ENCODE measurements around the gene RUFY4. TPM values are rescaled to one million over a fixed set of nuclear protein-coding genes. Genes with fewer than 3 reads are reported as not detected.
"Not testable (repeated sequence)": the region's sequence is repeated elsewhere in the genome, so short reads cannot be mapped to it uniquely, and the experiment has no call there.

RUFY4 gene
- total RNA-seq, 1 donor from 2014 or later, result 0.36 TPM

- intact Hi-C loops (cut with DNase I); DNase-seq (ENCODE audit: low spot score); ATAC-seq: not testable (repeated sequence)
Observed at GRCh38 chr2:218044599-218044998, 24.5 kb upstream of the RUFY4 start.

GRCh38 chr2:218046238-218046637 lies 22.8 kb upstream of the RUFY4 start:
- ATAC-seq (peak; percentile 62), DNase-seq (ENCODE audit: low spot score) (no peak)

GRCh38 chr2:218047536-218048225 lies 21.4 kb upstream of the RUFY4 start:
- ATAC-seq, result no peak
- intact Hi-C loops (cut with DNase I), result no loop called here
- no peak for DNase-seq (ENCODE audit: low spot score)

More at GRCh38 chr2:218046238-218046637, 22.8 kb upstream of the RUFY4 start:
- intact Hi-C loops (cut with DNase I), result no loop called here

GRCh38 chr2:218051903-218052302 lies 17.1 kb upstream of the RUFY4 start:
- ATAC-seq, result no peak
- intact Hi-C loops (cut with DNase I), result no loop called here

GRCh38 chr2:218059289-218059688 lies 9.8 kb upstream of the RUFY4 start:
- no peak for DNase-seq (ENCODE audit: low spot score)
- intact Hi-C loops (cut with DNase I), result no loop called here
- ATAC-seq, result no peak

More at GRCh38 chr2:218051903-218052302, 17.1 kb upstream of the RUFY4 start:
- no peak for DNase-seq (ENCODE audit: low spot score)

GRCh38 chr2:218060118-218060517 lies 8.9 kb upstream of the RUFY4 start:
- intact Hi-C loops (cut with DNase I), result no loop called here
- ATAC-seq, result no peak
- DNase-seq (ENCODE audit: low spot score), result no peak

GRCh38 chr2:218060950-218061660 lies 7.9 kb upstream of the RUFY4 start:
- intact Hi-C loops (cut with DNase I), result no loop called here
- ATAC-seq (no peak), DNase-seq (ENCODE audit: low spot score) (no peak)

- no peak for DNase-seq (ENCODE audit: low spot score)
- ATAC-seq, result no peak
- intact Hi-C loops (cut with DNase I), result no loop called here
Observed at GRCh38 chr2:218063486-218063885, 5.6 kb upstream of the RUFY4 start.

- intact Hi-C loops (cut with DNase I), result no loop called here
- ATAC-seq, result no peak
- DNase-seq (ENCODE audit: low spot score), result no peak
Observed at GRCh38 chr2:218063896-218064295, 5.2 kb upstream of the RUFY4 start.

- ATAC-seq (no peak), DNase-seq (ENCODE audit: low spot score) (no peak)
- intact Hi-C loops (cut with DNase I), result no loop called here
Observed at GRCh38 chr2:218065239-218066006, 3.6 kb upstream of the RUFY4 start.

- DNase-seq (ENCODE audit: low spot score) (no peak), ATAC-seq (no peak)
- intact Hi-C loops (cut with DNase I), result no loop called here
Observed at GRCh38 chr2:218066926-218067515, 2.0 kb upstream of the RUFY4 start.

- intact Hi-C loops (cut with DNase I), result no loop called here
- DNase-seq (ENCODE audit: low spot score) (no peak), ATAC-seq (no peak)
Observed at GRCh38 chr2:218067523-218067922, 1.5 kb upstream of the RUFY4 start.

- intact Hi-C loops (cut with DNase I), result loop anchor here (2.0 to 10.0 kb wide), 2 partner anchors 285 to 1175 kb away; partner anchors contain the start of genes GLB1L and STK16
- DNase-seq (ENCODE audit: low spot score) (no peak), ATAC-seq (no peak)
Observed at GRCh38 chr2:218069606-218070300, 700 bp downstream of the RUFY4 start.

- DNase-seq (ENCODE audit: low spot score) (no peak), ATAC-seq (no peak)
- intact Hi-C loops (cut with DNase I), result loop anchor here (2.0 to 10.0 kb wide), 2 partner anchors 286 to 1174 kb away; partner anchors contain the start of genes GLB1L and STK16
Observed at GRCh38 chr2:218070587-218070986, 1.5 kb downstream of the RUFY4 start.

GRCh38 chr2:218071218-218071937 lies 2.3 kb downstream of the RUFY4 start:
- intact Hi-C loops (cut with DNase I), result loop anchor here (2.0 to 10.0 kb wide), 2 partner anchors 287 to 1173 kb away; partner anchors contain the start of genes GLB1L and STK16
- DNase-seq (ENCODE audit: low spot score) (no peak), ATAC-seq (no peak)

- intact Hi-C loops (cut with DNase I), result loop anchor here (10.0 kb wide), 1 partner anchor 1173 kb away; the partner anchor contains the start of genes GLB1L and STK16
- DNase-seq (ENCODE audit: low spot score) (no peak), ATAC-seq (no peak)
Observed at GRCh38 chr2:218072002-218072401, 2.9 kb downstream of the RUFY4 start.

GRCh38 chr2:218072478-218073024 lies 3.5 kb downstream of the RUFY4 start:
- no peak for DNase-seq (ENCODE audit: low spot score)
- ATAC-seq, result no peak
- intact Hi-C loops (cut with DNase I), result loop anchor here (10.0 kb wide), 1 partner anchor 1172 kb away; the partner anchor contains the start of genes GLB1L and STK16

All from sciatic nerve (tissue), 2 donors.